Mesothelial cell of epicardium (in vitro differentiated cells): ENCODE measurements around the gene PRRG1. TPM values are rescaled to one million over a fixed set of nuclear protein-coding genes. Genes with fewer than 3 reads are reported as not detected.

ENCODE experiments used
- DNase-seq, 2 experiments: peaks; one replicate each; pipeline ENCODE4 v3.0.0; 2021; ENCODE audit warnings: low spot score in 2 of 2; ENCODE audit not compliant: unreplicated experiment in 2 of 2
- H3K27ac Mint-ChIP-seq: 2 replicates; pipeline ENCODE4 v1.8.0; 2021; ENCODE audit warnings: mixed read lengths
- H3K27me3 Mint-ChIP-seq: 2 replicates; pipeline ENCODE4 v1.8.0; 2021; ENCODE audit warnings: low read depth, mixed read lengths
- H3K36me3 Mint-ChIP-seq: 2 replicates; pipeline ENCODE4 v1.8.0; 2021; ENCODE audit warnings: mixed read lengths
- H3K4me1 Mint-ChIP-seq: 2 replicates; pipeline ENCODE4 v1.8.0; 2021; ENCODE audit warnings: mixed read lengths
- H3K4me3 Mint-ChIP-seq: 2 replicates; pipeline ENCODE4 v1.8.0; 2021; ENCODE audit warnings: mild to moderate bottlenecking, moderate library complexity, mixed read lengths
- H3K9me3 Mint-ChIP-seq: 2 replicates; pipeline ENCODE4 v1.8.0; 2021; ENCODE audit warnings: mixed read lengths
- CTCF ChIP-seq: fragments of 200-600 bp; sonication (generic); IDR thresholded peaks from one replicate; pipeline ENCODE4 v1.5.0; 2021; ENCODE audit warnings: antibody characterized with exemption; ENCODE audit not compliant: unreplicated experiment
- total RNA-seq: library from RNA; stranded (reverse); gene quantifications from 3 replicates; pipeline ENCODE4 v1.2.1, GENCODE V29; 2021

Gene PRRG1
- total RNA-seq, 1 donor from 2014 or later = 8.5 TPM

- H3K36me3 Mint-ChIP-seq = no peaks in the 10 kb centered on the region
- no peak overlapping the region for H3K27ac Mint-ChIP-seq
- H3K9me3 Mint-ChIP-seq = peaks cover 17% of the 10 kb centered on the region
- no peak for TF ChIP-seq CTCF
- DNase-seq = no peak
- peaks cover 8% of the 10 kb centered on the region for H3K4me1 Mint-ChIP-seq
- no peaks in the 10 kb centered on the region for H3K27me3 Mint-ChIP-seq
- H3K4me3 Mint-ChIP-seq = no peak overlapping the region
Observed at GRCh38 chrX:37347420-37347819, 1.7 kb upstream of the PRRG1 start.

GRCh38 chrX:37348231-37348970 lies 763 bp upstream of the PRRG1 start:
- Mint-ChIP-seq H3K9me3 (peaks cover 14% of the 10 kb centered on the region), H3K4me1 (peaks cover 8% of the 10 kb centered on the region), H3K27me3 (no peaks in the 10 kb centered on the region), H3K36me3 (no peaks in the 10 kb centered on the region), H3K27ac (no peak overlapping the region), H3K4me3 (peak overlapping the region; percentile 89)
- TF ChIP-seq CTCF = no peak
- DNase-seq = no peak

- Mint-ChIP-seq H3K9me3 (peaks cover 14% of the 10 kb centered on the region), H3K27ac (no peak overlapping the region), H3K4me1 (peaks cover 8% of the 10 kb centered on the region), H3K4me3 (peak overlapping the region; percentile 89), H3K27me3 (no peaks in the 10 kb centered on the region), H3K36me3 (no peaks in the 10 kb centered on the region)
- no peak for TF ChIP-seq CTCF
- DNase-seq = no peak
Observed at GRCh38 chrX:37348971-37349220, 268 bp upstream of the PRRG1 start.

GRCh38 chrX:37350034-37350365 lies 836 bp downstream of the PRRG1 start:
- no peak for DNase-seq
- no peaks in the 10 kb centered on the region for H3K27me3 Mint-ChIP-seq
- H3K9me3 Mint-ChIP-seq = peaks cover 13% of the 10 kb centered on the region
- H3K36me3 Mint-ChIP-seq = no peaks in the 10 kb centered on the region
- H3K27ac Mint-ChIP-seq = peak overlapping the region; percentile 82
- peak overlapping the region; percentile 89 for H3K4me3 Mint-ChIP-seq
- no peak for TF ChIP-seq CTCF
- peaks cover 8% of the 10 kb centered on the region for H3K4me1 Mint-ChIP-seq

GRCh38 chrX:37353646-37354045 lies 4.5 kb downstream of the PRRG1 start:
- no peak for DNase-seq
- TF ChIP-seq CTCF = no peak
- Mint-ChIP-seq H3K4me1 (peaks cover 6% of the 10 kb centered on the region), H3K9me3 (peaks cover 33% of the 10 kb centered on the region), H3K27ac (no peak overlapping the region), H3K4me3 (no peak overlapping the region), H3K36me3 (peaks cover 4% of the 10 kb centered on the region), H3K27me3 (no peaks in the 10 kb centered on the region)

GRCh38 chrX:37357436-37357835 lies 8.3 kb downstream of the PRRG1 start:
- no peak overlapping the region for H3K27ac Mint-ChIP-seq
- peaks cover 19% of the 10 kb centered on the region for H3K36me3 Mint-ChIP-seq
- DNase-seq = no peak
- H3K9me3 Mint-ChIP-seq = peaks cover 61% of the 10 kb centered on the region
- no peaks in the 10 kb centered on the region for H3K27me3 Mint-ChIP-seq
- no peak overlapping the region for H3K4me3 Mint-ChIP-seq
- H3K4me1 Mint-ChIP-seq = no peaks in the 10 kb centered on the region
- TF ChIP-seq CTCF = no peak
